Breast epithelium (tissue), 3 donors: Measurements from ENCODE around the gene REPIN1.

Source experiments
- POLR2A ChIP-seq: fragments of 450-650 bp; IDR thresholded peaks from one replicate; pipeline ENCODE4 v1.6.1; 2016; ENCODE audit warnings: antibody characterized with exemption, mild to moderate bottlenecking, moderate library complexity
- TF ChIP-seq, protein P1 (sequence below), 3 donors: fragments of 450-650 bp; IDR thresholded peaks; one replicate each; pipeline ENCODE4 v1.5.1; 2016 to 2017; ENCODE audit warnings: antibody characterized with exemption in 3 of 3, mild to moderate bottlenecking in 3 of 3, moderate library complexity in 3 of 3

DNA sequence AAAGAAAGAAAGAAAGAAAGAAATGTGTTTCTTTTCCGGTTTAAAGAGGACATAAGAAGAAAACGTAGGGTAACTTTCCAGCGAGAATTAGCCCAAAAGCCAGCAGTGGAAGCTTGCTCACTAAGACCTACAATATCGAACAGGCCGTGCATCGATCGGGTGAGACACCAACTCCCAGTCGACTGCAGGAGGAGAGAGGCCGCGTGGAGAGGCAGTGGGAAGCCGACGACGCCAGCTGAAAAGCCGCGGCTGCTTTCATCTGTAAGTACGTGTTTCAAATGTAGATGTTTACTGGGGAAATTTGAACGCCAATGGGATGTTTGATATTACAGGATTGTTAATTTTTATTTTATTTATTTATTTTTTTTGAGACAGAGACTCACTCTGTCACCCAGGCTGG is 53.2 kb downstream of the REPIN1 start:
- TF ChIP-seq, protein P1, sequence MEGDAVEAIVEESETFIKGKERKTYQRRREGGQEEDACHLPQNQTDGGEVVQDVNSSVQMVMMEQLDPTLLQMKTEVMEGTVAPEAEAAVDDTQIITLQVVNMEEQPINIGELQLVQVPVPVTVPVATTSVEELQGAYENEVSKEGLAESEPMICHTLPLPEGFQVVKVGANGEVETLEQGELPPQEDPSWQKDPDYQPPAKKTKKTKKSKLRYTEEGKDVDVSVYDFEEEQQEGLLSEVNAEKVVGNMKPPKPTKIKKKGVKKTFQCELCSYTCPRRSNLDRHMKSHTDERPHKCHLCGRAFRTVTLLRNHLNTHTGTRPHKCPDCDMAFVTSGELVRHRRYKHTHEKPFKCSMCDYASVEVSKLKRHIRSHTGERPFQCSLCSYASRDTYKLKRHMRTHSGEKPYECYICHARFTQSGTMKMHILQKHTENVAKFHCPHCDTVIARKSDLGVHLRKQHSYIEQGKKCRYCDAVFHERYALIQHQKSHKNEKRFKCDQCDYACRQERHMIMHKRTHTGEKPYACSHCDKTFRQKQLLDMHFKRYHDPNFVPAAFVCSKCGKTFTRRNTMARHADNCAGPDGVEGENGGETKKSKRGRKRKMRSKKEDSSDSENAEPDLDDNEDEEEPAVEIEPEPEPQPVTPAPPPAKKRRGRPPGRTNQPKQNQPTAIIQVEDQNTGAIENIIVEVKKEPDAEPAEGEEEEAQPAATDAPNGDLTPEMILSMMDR (IDR thresholded peaks at IDR 0.05): no peak
- no peak for TF ChIP-seq POLR2A
